Raji (cell line): ENCODE results near the gene SCARB2.

ENCODE experiments used
- POLR2A ChIP-seq: IDR thresholded peaks from 2 replicates; pipeline ENCODE4 v1.6.1; 2011; ENCODE audit warnings: low read depth, low read length, control low read depth; ENCODE audit not compliant: insufficient read depth

Gene SCARB2

GRCh38 chr4:76148142-76148865 lies 65.3 kb downstream of the SCARB2 start, which contains the start of gene NUP54:
Gene NUP54, minus strand, starts transcription at chr4:76148397. Its CDS starts 23 bp downstream, at chr4:76148374.
- peak; percentile 90 for TF ChIP-seq POLR2A

DNA sequence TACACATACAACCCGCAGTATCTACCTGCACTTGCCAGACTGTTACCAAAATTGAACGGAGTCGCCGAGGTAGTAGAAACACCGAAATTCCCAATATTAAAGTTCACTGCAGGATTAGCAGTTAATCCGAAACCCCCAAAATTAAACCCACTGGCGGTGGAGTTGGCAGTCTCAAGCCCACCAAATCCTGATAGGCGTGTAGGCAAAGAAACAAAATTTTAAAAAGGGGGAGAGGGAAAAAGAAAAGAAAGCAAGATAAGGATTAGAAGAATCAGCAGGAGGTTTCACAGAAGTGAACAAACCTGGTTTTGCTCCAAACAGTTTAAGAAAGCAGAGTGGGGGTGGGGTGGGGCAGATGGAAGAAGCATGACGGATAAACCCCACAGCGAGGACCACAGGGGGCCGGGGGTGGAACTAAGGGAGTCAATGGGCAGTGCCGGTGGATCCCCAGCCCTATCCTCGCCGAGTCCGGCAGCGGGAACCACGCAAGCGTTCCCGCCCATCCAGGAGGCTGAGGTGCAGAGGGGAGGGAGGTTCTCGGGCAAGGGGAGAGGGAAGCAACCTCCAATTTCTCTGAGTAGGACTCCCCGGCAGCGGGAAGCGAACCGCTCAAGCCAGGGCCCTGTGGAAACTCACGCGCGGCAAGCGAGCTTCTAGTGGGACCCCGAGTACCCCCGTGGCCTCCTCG lies 66.0 kb downstream of the SCARB2 start:
- TF ChIP-seq POLR2A = no peak

- no peak for TF ChIP-seq POLR2A
Measured at GRCh38 chr4:76144546-76144945, 69.1 kb downstream of the SCARB2 start.

DNA sequence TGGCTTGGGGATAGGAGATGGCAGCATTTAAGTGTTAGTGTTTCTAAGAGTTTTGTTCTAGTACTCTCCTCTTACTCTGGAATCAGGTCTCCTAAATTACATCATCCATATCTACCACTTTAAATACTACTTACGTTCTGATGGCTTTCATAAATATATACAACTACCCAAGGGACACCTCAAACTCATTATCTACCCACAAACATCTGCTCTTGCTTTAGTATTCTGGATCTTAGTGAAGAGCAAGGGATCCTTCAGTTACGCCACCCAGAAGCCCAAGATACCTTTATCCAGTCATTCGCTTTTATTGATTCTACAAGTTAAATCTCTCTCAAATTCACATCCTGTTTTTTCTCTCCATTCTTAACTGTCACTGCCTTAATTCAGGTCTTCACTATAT lies 72.4 kb downstream of the SCARB2 start:
- TF ChIP-seq POLR2A = no peak

DNA sequence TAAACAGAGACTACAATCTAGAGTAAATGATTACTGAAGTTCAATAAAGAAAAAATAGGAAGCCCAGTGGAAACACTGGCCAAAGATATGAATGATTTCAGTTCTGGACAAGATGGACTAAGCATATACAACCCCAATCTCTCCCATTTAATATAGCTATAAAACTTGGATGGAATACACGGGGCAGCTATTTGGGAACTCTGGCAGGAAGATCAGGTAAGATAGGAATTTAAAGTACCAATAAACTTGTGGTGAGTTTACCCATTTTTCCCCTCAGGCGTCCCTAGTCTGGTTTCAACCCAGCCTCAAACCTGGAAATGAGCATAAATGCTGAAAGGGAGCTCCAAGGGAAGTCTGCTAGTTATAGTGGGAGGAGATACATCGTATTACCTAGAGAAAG lies 85.9 kb downstream of the SCARB2 start:
- TF ChIP-seq POLR2A = no peak

DNA sequence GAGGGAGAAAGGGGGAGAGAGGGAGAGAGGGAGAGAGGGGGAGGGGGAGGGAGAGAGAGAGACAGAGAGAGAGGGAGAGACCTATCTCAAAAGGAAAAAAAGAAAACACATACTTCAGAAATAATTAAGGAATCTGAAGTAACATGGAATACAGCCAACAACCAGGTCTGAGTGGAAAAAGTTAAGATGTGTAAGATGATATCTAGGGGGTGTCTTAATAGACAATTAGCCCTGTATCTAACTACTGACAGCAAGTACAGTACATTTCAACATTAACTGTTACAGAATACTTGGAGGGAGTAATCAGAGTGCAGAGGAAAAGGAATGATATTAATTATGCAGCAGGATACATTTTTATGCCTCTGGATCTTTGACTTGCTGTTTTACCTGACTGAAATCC lies 87.8 kb downstream of the SCARB2 start:
- no peak for TF ChIP-seq POLR2A

DNA sequence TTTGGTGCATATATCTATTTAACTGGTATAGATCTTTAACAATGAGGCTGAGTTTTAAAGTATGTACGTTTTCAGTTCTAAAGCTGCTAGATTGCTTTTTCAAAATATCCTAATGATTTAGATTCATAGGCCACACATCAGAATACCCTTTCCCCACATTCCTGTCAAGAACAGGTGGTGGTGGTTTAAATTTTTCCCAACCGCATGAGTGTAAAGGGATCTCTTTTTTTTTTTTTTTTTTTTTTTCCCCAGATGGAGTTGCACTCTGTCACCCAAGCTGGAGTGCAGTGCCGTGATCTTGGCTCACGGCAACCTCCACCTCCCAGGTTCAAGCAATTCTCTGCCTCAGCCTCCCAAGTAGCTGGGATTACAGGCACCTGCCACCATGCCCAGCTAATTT lies 93.4 kb downstream of the SCARB2 start:
- no peak for TF ChIP-seq POLR2A

DNA sequence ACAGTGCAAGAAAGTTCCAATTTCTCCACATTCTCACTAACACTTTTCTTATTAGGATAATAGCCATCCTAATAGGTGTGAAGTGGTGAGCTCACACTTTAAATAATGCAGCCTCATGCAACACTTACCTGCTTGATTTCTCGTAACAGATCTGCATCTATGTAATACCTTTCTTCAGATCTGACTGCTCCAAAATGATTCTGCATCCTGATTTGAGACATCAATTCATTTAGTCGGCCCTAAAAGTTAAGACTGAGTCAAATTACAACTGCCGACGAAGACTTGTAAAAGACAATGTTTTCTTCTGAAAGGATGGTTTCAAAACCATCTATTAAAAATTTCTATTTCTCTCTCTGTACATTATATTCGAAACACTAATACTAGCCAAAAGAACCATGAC lies 96.1 kb downstream of the SCARB2 start:
- no peak for TF ChIP-seq POLR2A

DNA sequence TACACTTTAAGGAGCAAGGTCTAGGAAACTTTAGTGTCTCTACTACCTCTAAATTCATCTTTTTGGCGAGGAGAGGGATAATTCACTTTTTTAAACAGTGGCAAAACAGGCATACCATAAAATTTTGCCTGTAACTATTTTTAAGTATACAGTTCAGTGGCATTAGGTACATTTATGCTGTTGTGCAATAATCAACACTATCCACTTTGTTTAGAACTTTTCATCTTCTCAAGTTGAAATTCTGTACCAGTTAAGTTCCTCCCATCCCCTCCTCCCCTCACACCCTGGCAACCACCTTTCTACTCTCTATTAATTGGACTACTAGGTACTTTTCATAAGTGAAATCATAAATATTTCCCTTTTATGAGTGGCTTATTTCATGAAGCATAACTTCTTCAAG lies 96.8 kb downstream of the SCARB2 start:
- no peak for TF ChIP-seq POLR2A
